ENCODE results near the gene GRPEL1. TPM values are rescaled to one million over a fixed set of nuclear protein-coding genes. Genes with fewer than 3 reads are reported as not detected.

The GRPEL1 gene
- polyA plus RNA-seq, 3 donors: 34.5 to 39.8 (median 37.2) TPM

- DNase-seq: no peak
These were observed 18.1 kb downstream of the GRPEL1 start for GRCh38 chr4:7049739-7050138.

DNA sequence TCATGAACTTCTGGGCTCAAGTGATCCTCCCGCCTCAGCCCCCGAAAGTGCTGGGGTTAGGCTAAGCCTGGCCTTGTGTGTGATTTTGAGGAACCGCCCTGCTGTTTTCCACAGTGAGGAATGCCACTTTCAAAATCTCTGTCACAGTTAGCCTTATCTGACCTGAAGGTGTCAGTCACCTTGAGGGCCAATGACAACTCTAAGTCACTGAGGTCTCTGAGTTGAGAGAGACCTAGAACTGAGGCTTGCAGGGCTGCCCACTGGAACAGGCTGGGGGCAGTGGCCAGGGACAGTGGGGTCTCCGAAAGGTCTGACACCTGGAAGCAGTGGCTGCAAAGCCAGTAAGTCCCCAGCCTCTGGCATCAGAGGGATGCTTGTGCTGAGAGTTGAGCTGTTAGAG is 18.6 kb downstream of the GRPEL1 start:
- no peak for DNase-seq

- DNase-seq: no peak
These were observed 19.2 kb downstream of the GRPEL1 start for GRCh38 chr4:7048642-7049041.

GRCh38 chr4:7046971-7047370 is 20.9 kb downstream of the GRPEL1 start:
- DNase-seq: no peak

GRCh38 chr4:7045961-7046921 is 21.6 kb downstream of the GRPEL1 start:
- no peak for DNase-seq

- no peak for DNase-seq
These were observed 22.3 kb downstream of the GRPEL1 start for GRCh38 chr4:7045553-7045952.

GRCh38 chr4:7044137-7044930 is 23.5 kb downstream of the GRPEL1 start:
- no peak for DNase-seq

GRCh38 chr4:7043284-7044136 is 24.4 kb downstream of the GRPEL1 start, which contains the start of gene TADA2B:
TSS of gene TADA2B (plus strand) at chr4:7043372. CDS start at chr4:7043580, 208 bp downstream.
- DNase-seq: no peak

- DNase-seq: peak; percentile 99
These were observed 25.2 kb downstream of the GRPEL1 start for GRCh38 chr4:7042503-7043283.

DNA sequence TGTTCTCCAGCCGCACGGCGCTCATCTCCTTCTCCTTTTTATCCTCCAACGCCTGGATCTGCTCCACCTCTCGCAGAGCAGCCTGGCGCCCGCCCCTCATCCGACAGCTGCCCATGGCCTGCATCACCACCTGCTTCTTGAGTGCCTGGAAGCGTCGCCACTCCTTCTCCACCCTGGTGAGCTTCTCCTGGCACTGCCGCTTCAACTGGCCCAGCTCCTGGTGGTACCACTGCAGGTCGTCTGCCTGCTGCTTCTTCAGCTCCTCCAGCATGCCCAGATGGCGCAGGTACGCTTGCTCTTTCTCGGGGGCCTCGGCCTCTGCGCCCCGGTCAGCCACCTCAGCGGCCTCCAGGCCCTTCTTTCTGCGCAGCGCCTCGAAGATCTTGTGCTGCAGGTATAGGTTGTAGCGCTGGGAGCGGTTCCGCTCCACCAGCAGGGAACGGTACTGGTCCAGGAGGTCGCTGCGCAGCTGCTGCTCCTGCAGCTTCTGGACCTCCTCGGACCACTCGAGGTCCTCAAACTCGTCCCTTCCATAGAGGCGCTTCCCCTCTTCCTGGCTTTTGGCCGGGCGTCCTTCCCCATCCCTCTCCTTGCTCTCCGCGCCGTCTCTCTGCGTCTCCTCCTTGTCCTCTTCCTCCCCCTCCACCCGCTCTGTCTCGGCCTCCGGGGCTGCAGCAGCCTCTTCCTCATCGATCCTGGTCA is 25.9 kb downstream of the GRPEL1 start:
- no peak for DNase-seq

DNA sequence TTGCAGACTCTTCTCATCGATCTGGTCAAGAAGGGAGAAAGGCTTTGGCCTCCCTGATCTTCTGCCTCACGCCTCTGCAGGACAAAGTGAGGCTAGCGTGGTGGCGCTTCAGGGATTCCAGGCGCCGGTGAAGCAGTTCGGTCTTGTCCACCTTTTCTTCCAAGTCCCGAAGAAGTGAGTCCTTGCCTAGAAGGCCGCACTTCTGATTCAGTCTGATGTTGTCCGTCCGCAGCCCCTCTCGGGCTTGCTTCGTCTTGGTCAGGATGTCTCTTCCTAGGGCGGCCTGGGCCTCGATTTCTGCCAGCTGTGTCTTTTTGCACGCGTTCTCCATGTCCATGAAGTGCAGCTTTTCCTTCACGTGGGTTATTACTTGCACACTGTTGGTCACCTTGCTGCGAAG is 26.6 kb downstream of the GRPEL1 start:
- no peak for DNase-seq

DNA sequence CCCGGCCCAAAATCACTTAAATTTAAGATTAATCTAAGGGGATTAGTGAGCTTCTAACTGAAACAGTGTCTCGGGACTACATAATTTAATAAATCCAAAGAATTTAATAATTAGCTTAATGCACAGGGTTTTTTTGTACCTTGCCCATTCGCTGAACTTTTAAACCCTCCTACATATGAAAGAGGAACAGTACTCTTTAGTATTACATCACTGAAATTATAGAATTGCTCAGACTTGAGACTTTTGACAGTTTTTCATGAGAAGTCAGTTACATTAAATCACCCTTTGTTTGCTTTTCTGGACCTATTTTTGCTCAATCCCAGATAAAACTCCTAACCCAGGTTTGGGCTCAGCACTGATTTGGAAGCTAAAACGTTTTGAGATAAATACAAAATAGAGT is 27.1 kb downstream of the GRPEL1 start:
- no peak for DNase-seq

DNA sequence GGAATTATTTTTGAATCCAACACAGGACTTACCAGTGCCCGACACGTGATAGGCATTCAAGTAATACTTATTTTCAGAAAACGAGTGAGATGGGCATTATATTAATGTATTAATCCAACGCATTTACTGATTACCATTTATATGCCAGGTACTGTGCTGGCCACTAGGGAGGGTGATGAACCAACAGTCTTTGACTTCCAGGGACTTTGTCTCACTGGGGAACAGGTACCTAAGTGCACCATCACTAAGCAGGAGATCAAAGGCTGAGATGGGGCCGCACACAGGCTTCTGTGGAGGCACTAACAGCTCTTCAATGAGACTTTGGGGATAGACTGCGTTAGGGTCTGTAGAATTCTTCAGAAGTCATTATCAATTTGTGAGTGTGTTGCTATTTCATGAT is 30.4 kb downstream of the GRPEL1 start:
- DNase-seq: no peak

DNA sequence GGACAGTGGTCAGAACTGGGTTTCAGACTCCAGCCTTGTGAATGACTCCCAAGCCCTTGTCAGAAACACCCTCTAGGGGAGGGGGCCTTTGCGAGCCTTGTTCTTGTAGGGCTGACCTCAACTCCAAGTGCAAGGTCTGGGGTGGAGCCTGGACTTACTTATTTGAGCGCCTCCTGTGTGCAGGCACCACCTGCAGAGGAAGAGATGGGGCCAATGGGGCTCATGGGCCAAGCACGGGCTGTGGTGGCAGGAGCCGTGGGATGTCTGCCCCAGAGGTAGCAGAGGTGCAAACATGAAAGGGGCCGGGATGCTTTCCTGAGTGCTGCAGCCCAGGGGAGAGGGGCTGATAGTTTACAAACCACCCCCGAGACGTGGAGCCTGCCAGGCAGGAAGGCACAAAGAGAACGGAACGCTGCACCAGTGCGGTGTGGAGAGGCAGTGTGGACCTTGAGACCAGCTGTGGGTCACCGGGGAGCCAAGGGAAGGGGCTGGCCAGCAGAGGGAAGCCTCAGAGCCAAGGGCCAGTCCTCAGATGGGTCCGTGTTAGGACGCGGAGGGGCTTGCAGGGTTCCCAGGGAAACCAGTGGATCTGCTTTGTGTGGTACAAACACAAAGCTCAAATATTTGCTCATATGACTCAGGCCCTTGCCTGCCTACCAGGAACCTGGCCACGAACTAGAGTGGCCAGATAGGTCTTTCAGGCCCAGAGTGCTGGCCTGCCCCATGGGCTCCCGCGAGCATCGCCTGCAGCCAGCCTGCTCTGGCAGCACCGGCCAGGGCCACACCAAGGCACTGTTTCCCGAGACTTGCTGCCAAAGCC is 33.4 kb downstream of the GRPEL1 start:
- DNase-seq: no peak

GRCh38 chr4:7032596-7032995 is 35.3 kb downstream of the GRPEL1 start:
- DNase-seq: no peak

GRCh38 chr4:7031558-7032449 is 36.1 kb downstream of the GRPEL1 start:
- peak; percentile 56 for DNase-seq

DNA sequence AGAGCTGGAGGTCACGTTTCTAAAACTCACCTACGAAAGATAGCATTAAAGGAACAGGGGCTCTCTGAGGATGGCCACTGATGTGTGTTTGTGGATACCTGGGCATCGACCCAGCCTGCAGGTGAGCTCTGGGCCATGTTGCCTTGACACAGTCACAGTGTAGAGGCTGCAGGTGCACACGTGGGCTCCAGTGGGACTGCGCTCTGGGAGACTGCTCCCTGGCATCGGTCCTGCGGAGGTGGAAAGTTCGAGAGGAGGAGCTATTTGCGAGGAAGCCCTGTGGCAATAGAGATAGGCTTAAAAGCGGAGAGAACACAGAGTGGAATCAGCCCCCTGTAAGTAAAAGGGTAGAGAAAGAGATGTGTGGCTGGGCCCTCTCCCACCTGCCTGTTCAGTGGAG is 37.0 kb downstream of the GRPEL1 start:
- no peak for DNase-seq

DNA sequence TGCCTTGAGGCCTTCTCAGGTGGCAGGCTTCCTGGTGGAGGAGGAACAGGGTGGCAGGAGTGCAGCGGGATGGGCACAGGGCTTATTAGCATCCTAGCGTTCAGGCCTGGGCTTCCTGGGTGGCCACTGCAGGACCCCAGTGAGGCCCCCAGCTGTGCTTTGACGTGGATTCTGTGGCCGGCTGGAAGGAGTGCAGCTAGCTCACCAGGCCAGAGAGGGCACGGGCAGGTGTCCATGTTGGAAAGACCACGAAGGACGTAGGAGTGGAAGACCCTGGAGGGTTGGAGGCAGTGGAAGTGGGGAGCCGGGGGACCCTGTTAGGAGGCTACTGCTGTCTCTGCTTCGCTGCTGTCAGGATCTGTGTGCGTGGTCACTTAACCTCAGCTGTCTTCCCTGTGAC is 37.9 kb downstream of the GRPEL1 start:
- no peak for DNase-seq
